HEK293T (cell line): ENCODE results near the gene MFNG.

Experiments
- CTCF ChIA-PET: fragments of 350-600 bp; formaldehyde crosslinking; extraction: SDS; loops from one replicate; lab custom pipeline; 2021; ENCODE audit warnings: antibody characterized with exemption, inconsistent platforms; lab: Yijun Ruan, JAX
- POLR2A ChIA-PET: fragments of 350-600 bp; formaldehyde crosslinking; extraction: SDS; loops from one replicate; lab custom pipeline; 2020; ENCODE audit warnings: antibody characterized with exemption, inconsistent platforms; lab: Yijun Ruan, JAX
- DNase-seq: peaks from one replicate; pipeline ENCODE4 v3.0.0; 2012; ENCODE audit warnings: mixed read lengths; ENCODE audit errors: extremely low spot score
- ARNT ChIP-seq: fragments of 450-650 bp; IDR thresholded peaks from 2 replicates; pipeline ENCODE4 v1.6.1; 2017; ENCODE audit warnings: mild to moderate bottlenecking
- BHLHE40 ChIP-seq: fragments of 450-650 bp; IDR thresholded peaks from 2 replicates; pipeline ENCODE4 v1.6.1; 2016; ENCODE audit warnings: mild to moderate bottlenecking, moderate library complexity, borderline replicate concordance
- CTBP1 ChIP-seq: fragments of 450-650 bp; IDR thresholded peaks from 2 replicates; pipeline ENCODE4 v1.6.1; 2016; ENCODE audit warnings: borderline replicate concordance
- ELF4 ChIP-seq: fragments of 450-650 bp; IDR thresholded peaks from 2 replicates; pipeline ENCODE4 v1.6.1; 2017; ENCODE audit warnings: antibody characterized with exemption
- FOXA1 ChIP-seq: fragments of 450-650 bp; IDR thresholded peaks from 2 replicates; pipeline ENCODE4 v1.6.1; 2016; ENCODE audit warnings: mild to moderate bottlenecking
- FOXK2 ChIP-seq: fragments of 450-650 bp; IDR thresholded peaks from 2 replicates; pipeline ENCODE4 v1.6.1; 2016; ENCODE audit warnings: mild to moderate bottlenecking
- FOXM1 ChIP-seq: fragments of 450-650 bp; IDR thresholded peaks from 2 replicates; pipeline ENCODE4 v1.6.1; 2017; ENCODE audit warnings: mild to moderate bottlenecking, borderline replicate concordance
- HDGF ChIP-seq: fragments of 450-650 bp; IDR thresholded peaks from 2 replicates; pipeline ENCODE4 v1.6.1; 2017; ENCODE audit warnings: antibody characterized with exemption, borderline replicate concordance
- L3MBTL2 ChIP-seq: fragments of 450-650 bp; conservative IDR thresholded peaks from 2 replicates; pipeline ENCODE4 v1.6.1; 2016; ENCODE audit warnings: mild to moderate bottlenecking
- LEF1 ChIP-seq: fragments of 450-650 bp; IDR thresholded peaks from 2 replicates; pipeline ENCODE4 v1.6.1; 2017; ENCODE audit warnings: mild to moderate bottlenecking, borderline replicate concordance
- NFRKB ChIP-seq: fragments of 450-650 bp; IDR thresholded peaks from 2 replicates; pipeline ENCODE4 v1.6.1; 2016; ENCODE audit warnings: mild to moderate bottlenecking, moderate library complexity
- PKNOX1 ChIP-seq: fragments of 450-650 bp; IDR thresholded peaks from 2 replicates; pipeline ENCODE4 v1.6.1; 2016
- SP1 ChIP-seq: fragments of 450-650 bp; IDR thresholded peaks from 2 replicates; pipeline ENCODE4 v1.6.1; 2017
- SUZ12 ChIP-seq: fragments of 450-650 bp; IDR thresholded peaks from 2 replicates; pipeline ENCODE4 v1.6.1; 2016; ENCODE audit warnings: mild to moderate bottlenecking
- TARDBP ChIP-seq: fragments of 450-650 bp; IDR thresholded peaks from 2 replicates; pipeline ENCODE4 v1.6.1; 2016
- ZNF384 ChIP-seq: fragments of 450-650 bp; IDR thresholded peaks from 2 replicates; pipeline ENCODE4 v1.6.1; 2016

Gene MFNG

GRCh38 chr22:37515901-37516300, 29.7 kb upstream of the MFNG start:
- ChIA-PET POLR2A (no interaction called here), CTCF (no interaction called here)
- DNase-seq = no peak
- TF ChIP-seq L3MBTL2 = no peak
- no peak for TF ChIP-seq SUZ12
- TF ChIP-seq CTBP1 = no peak
- TF ChIP-seq SP1 = no peak
- no peak for TF ChIP-seq HDGF
- no peak for TF ChIP-seq ZNF384
- TF ChIP-seq ARNT = no peak
- TF ChIP-seq FOXA1 = no peak
- no peak for TF ChIP-seq BHLHE40
- TF ChIP-seq TARDBP = no peak
- TF ChIP-seq LEF1 = no peak
- TF ChIP-seq FOXM1 = no peak

GRCh38 chr22:37514526-37515051, 28.4 kb upstream of the MFNG start:
- TF ChIP-seq FOXA1 (no peak), FOXM1 (no peak), LEF1 (no peak)
- DNase-seq = no peak
- CTCF ChIA-PET = no interaction called here
- POLR2A ChIA-PET = no interaction called here

GRCh38 chr22:37511395-37512104, 25.4 kb upstream of the MFNG start:
- TF ChIP-seq NFRKB = no peak
- TF ChIP-seq SUZ12 = no peak
- TF ChIP-seq ARNT = no peak
- no peak for TF ChIP-seq HDGF
- no peak for TF ChIP-seq LEF1
- TF ChIP-seq TARDBP = no peak
- no peak for TF ChIP-seq FOXK2
- no peak for TF ChIP-seq FOXM1
- POLR2A ChIA-PET = interaction anchor here (1.2 kb wide), 1 partner anchor 147 kb away, joined by 3 read pairs; the partner anchor contains the start of gene PDXP
- no peak for DNase-seq
- CTCF ChIA-PET = interaction anchor here (1.3 kb wide), 1 partner anchor 81 kb away, joined by 3 read pairs; no protein-coding TSS in a partner anchor

GRCh38 chr22:37510091-37510490, 23.9 kb upstream of the MFNG start:
- no peak for DNase-seq
- ChIA-PET CTCF (no interaction called here), POLR2A (no interaction called here)
- TF ChIP-seq ARNT (no peak), ZNF384 (no peak), ELF4 (no peak), SP1 (no peak), SUZ12 (no peak), LEF1 (no peak), L3MBTL2 (no peak), CTBP1 (no peak), BHLHE40 (no peak), FOXA1 (no peak), PKNOX1 (no peak), TARDBP (no peak), FOXK2 (no peak), NFRKB (no peak)

GRCh38 chr22:37509059-37509860, 23.1 kb upstream of the MFNG start:
- TF ChIP-seq BHLHE40 (no peak), SUZ12 (no peak), FOXK2 (no peak), FOXA1 (no peak), FOXM1 (no peak)
- DNase-seq = no peak
- CTCF ChIA-PET = no interaction called here
- POLR2A ChIA-PET = no interaction called here

GRCh38 chr22:37508431-37508992, 22.3 kb upstream of the MFNG start:
- no peak for DNase-seq
- TF ChIP-seq ARNT (no peak), ELF4 (no peak)
- ChIA-PET CTCF (interaction anchor here (0.6 kb wide), 1 partner anchor 36 kb away, joined by 3 read pairs; no protein-coding TSS in a partner anchor), POLR2A (no interaction called here)

- ChIA-PET POLR2A (no interaction called here), CTCF (interaction anchor here (0.6 kb wide), 1 partner anchor 35 kb away, joined by 3 read pairs; no protein-coding TSS in a partner anchor)
- TF ChIP-seq FOXM1 (no peak), LEF1 (no peak), ARNT (no peak), SUZ12 (no peak), L3MBTL2 (no peak), ZNF384 (no peak), CTBP1 (no peak)
- no peak for DNase-seq
Measured at GRCh38 chr22:37507731-37508130, 21.5 kb upstream of the MFNG start.
